DMS 273 (cell line): ENCODE measurements around the gene BRMS1L.

Source experiments
- DNase-seq: peaks from one replicate; lab custom pipeline; 2025; ENCODE audit not compliant: unreplicated experiment; lab: John Stamatoyannopoulos, UW

Gene BRMS1L

GRCh38 chr14:35865611-35866324 lies 39.6 kb downstream of the BRMS1L start:
- no peak for DNase-seq

- DNase-seq = no peak
Observed at GRCh38 chr14:35866595-35867279, 40.6 kb downstream of the BRMS1L start.

GRCh38 chr14:35867280-35867629 lies 41.1 kb downstream of the BRMS1L start:
- no peak for DNase-seq

GRCh38 chr14:35875296-35875695 lies 49.2 kb downstream of the BRMS1L start:
- no peak for DNase-seq

- DNase-seq = no peak
Observed at GRCh38 chr14:35877276-35877675, 51.1 kb downstream of the BRMS1L start.

GRCh38 chr14:35878272-35879150 lies 52.4 kb downstream of the BRMS1L start:
- peak; percentile 89 for DNase-seq

- DNase-seq = peak; percentile 25
Observed at GRCh38 chr14:35879151-35879648, 53.1 kb downstream of the BRMS1L start.

- peak; percentile 46 for DNase-seq
Observed at GRCh38 chr14:35879654-35880249, 53.6 kb downstream of the BRMS1L start.

GRCh38 chr14:35881280-35881679 lies 55.1 kb downstream of the BRMS1L start:
- DNase-seq = no peak

- peak; percentile 66 for DNase-seq
Observed at GRCh38 chr14:35883677-35884293, 57.6 kb downstream of the BRMS1L start.

- DNase-seq = no peak
Observed at GRCh38 chr14:35890308-35890707, 64.2 kb downstream of the BRMS1L start.

- no peak for DNase-seq
Observed at GRCh38 chr14:35895256-35895655, 69.1 kb downstream of the BRMS1L start.

GRCh38 chr14:35897616-35898111 lies 71.5 kb downstream of the BRMS1L start:
- no peak for DNase-seq

- DNase-seq = no peak
Observed at GRCh38 chr14:35898217-35898775, 72.2 kb downstream of the BRMS1L start.

GRCh38 chr14:35900741-35901140 lies 74.6 kb downstream of the BRMS1L start:
- DNase-seq = no peak

GRCh38 chr14:35909665-35910064 lies 83.5 kb downstream of the BRMS1L start:
- no peak for DNase-seq

GRCh38 chr14:35910191-35910590 lies 84.1 kb downstream of the BRMS1L start:
- DNase-seq = no peak

- DNase-seq = no peak
Observed at GRCh38 chr14:35911097-35911496, 85.0 kb downstream of the BRMS1L start.

- no peak for DNase-seq
Observed at GRCh38 chr14:35915185-35915584, 89.0 kb downstream of the BRMS1L start.

GRCh38 chr14:35915775-35916174 lies 89.6 kb downstream of the BRMS1L start:
- no peak for DNase-seq
